SH-SY5Y (cell line): ENCODE data around the gene BDKRB2.

Source experiments
- GATA2 ChIP-seq: IDR thresholded peaks from 2 replicates; pipeline ENCODE4 v1.6.1; 2011; ENCODE audit warnings: mild to moderate bottlenecking, low read depth, low read length
- GATA3 ChIP-seq: IDR thresholded peaks from 2 replicates; pipeline ENCODE4 v1.6.1; 2011; ENCODE audit warnings: low read depth, mild to moderate bottlenecking, low read length, moderate library complexity

- TF ChIP-seq GATA3 (no peak), GATA2 (no peak)
These were observed 42.4 kb upstream of the BDKRB2 start for GRCh38 chr14:96162265-96162664.
